GM12801 (cell line): ENCODE measurements around the gene DPH7.

Experiments
- CTCF ChIP-seq: IDR thresholded peaks from one replicate; pipeline ENCODE4 v1.5.1; 2011; ENCODE audit warnings: control low read depth; ENCODE audit not compliant: insufficient read length; ENCODE audit errors: extremely low read depth

DPH7 gene

GRCh38 chr9:137544176-137544760 lies 34.5 kb downstream of the DPH7 start:
- no peak for TF ChIP-seq CTCF

GRCh38 chr9:137543237-137543963 lies 35.3 kb downstream of the DPH7 start:
- TF ChIP-seq CTCF: no peak

GRCh38 chr9:137542486-137542885 lies 36.2 kb downstream of the DPH7 start:
- no peak for TF ChIP-seq CTCF

- no peak for TF ChIP-seq CTCF
Observed at GRCh38 chr9:137540536-137540935, 38.2 kb downstream of the DPH7 start.

- no peak for TF ChIP-seq CTCF
Observed at GRCh38 chr9:137538058-137538457, 40.7 kb downstream of the DPH7 start.

GRCh38 chr9:137535120-137535428 lies 43.7 kb downstream of the DPH7 start:
- TF ChIP-seq CTCF: no peak

GRCh38 chr9:137534256-137535119 lies 44.2 kb downstream of the DPH7 start:
- no peak for TF ChIP-seq CTCF
